GM19025 (cell line): Measurements from ENCODE around the gene GRIP1.

Experiments used
- ATAC-seq: cut with Tn5 transposase; IDR thresholded peaks from one replicate; pipeline ENCODE4 v1.9.1; 2021; ENCODE audit warnings: mild to moderate bottlenecking, low read depth, moderate library complexity; ENCODE audit not compliant: unreplicated experiment

Gene GRIP1

GRCh38 chr12:66694666-66695613 lies 16.1 kb upstream of the GRIP1 start:
- no peak for ATAC-seq

- peak; percentile 64 for ATAC-seq
Measured at GRCh38 chr12:66693901-66694513, 15.1 kb upstream of the GRIP1 start.

DNA sequence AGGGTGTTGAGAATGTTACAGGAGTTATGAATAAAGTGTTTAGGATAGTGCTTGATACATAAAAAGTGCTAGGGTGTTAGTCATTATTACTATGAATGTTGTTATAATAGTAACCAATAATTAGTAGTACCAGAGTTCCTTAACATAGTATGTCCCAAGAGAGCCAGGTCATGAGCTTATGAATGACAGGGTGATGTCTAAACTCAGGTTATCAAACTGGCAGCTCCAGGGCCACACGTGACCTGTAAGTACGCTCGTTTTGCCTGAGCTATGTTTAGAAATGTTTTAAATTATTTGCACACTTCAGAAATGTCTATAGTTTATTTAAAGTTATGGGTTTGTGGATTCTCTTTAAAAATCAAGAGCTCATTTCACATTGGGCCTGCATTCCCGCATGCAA lies 14.1 kb upstream of the GRIP1 start:
- no peak for ATAC-seq

DNA sequence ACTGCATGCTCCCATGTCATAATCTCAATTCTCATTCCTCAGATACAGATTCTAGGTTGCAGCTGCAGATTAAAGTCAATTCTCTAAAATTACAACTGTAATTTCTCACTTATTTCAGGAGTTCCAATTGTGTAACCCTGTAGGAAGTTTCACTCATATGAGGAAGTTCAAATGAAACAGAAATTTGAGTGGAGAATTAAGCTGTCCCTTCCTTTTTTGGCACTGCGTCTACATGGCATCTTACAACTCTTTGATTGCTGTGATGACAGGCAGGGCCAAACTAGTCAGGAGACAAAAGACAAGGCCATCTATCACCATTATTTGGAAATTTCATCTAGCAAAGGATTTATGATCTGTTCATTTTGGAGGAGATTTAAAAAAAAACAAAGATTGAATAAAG lies 13.3 kb upstream of the GRIP1 start:
- no peak for ATAC-seq

DNA sequence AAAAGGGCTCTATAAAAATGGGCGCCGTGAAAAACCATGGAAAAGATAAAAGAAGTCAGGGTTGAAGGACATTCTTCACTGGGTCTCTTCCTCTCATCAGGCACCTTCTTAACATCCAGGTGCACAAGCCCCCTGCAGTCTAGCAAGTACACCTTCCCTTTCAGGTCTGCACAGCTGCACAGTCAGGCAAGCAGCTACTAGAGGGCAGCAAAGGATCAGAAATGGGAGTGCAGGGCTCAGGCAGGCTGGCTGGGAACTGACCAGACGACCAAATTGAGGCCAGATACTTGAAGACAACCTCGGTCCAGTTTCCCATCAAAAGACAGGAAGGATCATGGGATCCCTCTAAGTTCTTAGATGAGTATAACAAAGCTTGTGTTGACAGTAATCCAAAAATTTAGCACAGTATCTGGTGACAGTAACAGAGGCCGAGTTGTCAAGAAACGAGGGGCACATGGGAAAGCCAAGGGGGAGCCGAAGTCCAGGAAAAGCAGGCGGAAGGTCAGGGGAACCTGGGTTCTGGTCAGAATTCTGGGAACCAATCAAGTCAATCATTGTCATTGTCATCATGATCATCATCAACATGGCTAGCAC lies 10.1 kb upstream of the GRIP1 start:
- ATAC-seq, result peak; percentile 59

GRCh38 chr12:66684222-66684621 lies 5.3 kb upstream of the GRIP1 start:
- no peak for ATAC-seq

DNA sequence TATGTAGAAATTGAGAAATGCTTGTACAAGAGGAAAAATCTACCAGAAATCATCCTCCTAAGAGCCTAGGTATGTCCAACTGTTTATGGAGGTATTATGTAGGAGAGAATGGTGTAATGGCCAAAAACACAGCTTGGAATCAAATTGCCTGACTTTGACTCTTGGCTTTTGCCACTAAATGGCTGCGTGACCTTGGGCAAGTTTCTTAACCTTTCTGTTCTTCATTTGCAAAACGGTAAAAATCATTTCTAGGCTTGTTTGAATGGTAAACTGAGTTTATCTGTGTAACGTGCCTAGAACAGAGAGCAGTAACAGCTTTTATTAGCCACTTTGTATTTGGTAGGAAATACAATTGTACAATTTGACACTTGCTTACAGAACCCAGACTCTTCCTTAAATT lies 4.9 kb upstream of the GRIP1 start:
- ATAC-seq, result no peak

DNA sequence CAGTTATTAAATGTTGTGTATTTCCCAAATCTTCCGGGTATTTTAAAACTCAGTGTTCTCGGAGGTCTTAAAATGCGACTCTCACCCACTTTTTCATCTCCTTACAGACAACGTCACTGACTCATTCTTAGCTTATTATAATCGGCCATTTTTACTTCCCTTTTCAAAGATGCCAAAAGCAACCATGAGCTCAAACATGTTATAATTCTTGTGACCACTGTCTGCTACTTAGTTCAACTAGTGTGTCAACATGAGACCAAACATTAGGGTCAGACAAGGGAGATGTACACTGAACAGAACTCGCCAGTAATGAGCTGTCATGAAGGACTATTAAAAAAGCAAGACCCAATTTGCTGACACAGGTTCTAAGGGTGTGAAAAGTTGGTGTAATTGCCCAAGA lies 4.2 kb upstream of the GRIP1 start:
- ATAC-seq, result no peak

- ATAC-seq, result no peak
Measured at GRCh38 chr12:66679461-66680084, 697 bp upstream of the GRIP1 start.

GRCh38 chr12:66676241-66676640 lies 2.6 kb downstream of the GRIP1 start:
- ATAC-seq, result no peak

GRCh38 chr12:66674495-66675122 lies 4.3 kb downstream of the GRIP1 start:
- ATAC-seq, result no peak

DNA sequence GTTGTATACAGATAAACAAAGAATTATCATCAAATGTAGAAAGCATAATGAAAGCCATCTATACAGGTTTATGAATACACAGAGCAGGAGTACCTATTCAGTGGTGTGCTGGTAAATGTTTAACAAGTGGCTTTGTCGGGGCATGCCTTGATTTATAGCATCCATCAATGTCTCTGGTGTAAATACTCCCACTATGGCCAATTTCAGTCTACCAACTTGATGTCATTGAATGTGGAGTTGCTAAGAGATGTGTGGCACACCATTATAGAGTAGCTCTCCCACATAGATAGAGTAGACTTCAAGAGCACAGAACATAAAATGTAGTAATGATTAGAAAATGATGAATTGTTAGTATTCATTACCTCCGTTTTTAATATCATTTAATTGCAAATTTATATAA lies 9.3 kb downstream of the GRIP1 start:
- ATAC-seq, result no peak

DNA sequence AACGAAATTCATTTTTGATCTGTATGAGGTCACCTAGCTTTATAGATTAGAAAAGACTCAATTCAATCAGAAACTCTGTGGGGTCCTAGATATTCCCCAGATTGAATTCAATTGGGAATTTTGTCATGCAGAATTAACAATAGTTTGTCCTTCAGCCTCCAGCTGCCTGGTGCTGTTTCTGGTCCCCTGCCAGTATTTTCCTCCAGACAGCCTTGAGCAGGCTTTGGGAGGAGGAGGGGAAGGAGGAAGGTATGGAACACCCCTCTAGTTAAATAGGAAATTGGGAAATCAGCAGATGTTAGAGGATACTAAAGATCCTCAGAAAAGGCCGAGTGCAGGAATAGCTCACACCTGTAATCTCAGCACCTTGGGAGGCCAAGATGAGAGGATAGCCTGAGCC lies 10.6 kb downstream of the GRIP1 start:
- no peak for ATAC-seq

DNA sequence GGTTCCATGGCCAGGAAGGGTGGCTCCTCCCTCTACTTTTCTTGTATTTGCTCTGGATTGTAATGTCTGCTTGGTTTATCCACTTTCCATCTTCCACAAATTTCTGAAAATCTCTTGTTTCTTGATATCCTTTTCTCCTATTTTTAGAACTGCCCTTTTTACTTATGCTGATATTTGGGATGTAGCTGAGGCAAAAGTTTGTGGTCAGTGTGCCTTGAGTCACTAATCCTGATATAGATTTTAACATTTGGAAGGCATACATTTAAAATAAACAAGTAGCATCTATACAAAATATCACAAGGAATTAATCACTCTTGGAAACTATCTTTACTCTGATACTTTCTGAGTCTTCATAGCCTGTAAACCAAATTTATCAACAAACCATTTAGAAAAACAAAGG lies 11.0 kb downstream of the GRIP1 start:
- no peak for ATAC-seq

- no peak for ATAC-seq
Measured at GRCh38 chr12:66666481-66666880, 12.4 kb downstream of the GRIP1 start.

GRCh38 chr12:66665435-66665985 lies 13.4 kb downstream of the GRIP1 start:
- no peak for ATAC-seq

DNA sequence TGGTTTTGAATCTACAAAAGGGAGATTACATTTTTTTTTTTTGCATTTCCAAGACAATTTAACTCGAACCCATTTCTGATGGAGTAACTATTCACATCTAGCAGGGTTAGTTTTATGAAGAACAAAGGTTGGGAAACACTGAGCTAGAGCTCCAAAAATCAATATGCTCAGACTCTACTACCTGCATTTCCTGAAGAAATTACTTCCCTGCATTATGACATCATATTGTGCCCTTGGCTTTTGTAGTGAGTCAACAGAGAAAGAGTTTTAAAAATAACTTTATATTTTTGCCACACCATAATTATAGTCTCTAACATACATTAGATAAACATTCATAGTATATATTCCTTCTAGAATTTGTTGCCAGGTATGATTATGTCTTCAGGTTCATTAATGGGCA lies 14.8 kb downstream of the GRIP1 start:
- ATAC-seq, result no peak

DNA sequence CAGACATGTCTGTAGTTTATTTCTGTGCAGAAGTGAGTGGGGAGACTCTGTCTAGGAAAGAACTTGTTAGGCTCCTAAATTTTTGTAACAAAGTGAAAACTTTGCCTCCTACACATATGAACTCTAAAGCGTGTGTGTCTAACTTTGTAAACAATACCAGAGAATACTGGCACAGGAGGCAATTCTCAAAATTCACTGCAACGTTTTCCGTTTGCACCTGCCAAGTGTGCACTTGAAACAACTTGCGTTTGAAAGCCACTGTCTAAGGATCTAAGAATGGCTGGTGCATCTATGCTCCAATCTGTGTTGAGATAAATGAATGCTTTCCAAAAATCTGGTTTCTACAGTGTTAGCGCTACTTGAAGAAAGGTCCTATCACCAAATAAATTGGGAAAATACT lies 15.3 kb downstream of the GRIP1 start:
- no peak for ATAC-seq

DNA sequence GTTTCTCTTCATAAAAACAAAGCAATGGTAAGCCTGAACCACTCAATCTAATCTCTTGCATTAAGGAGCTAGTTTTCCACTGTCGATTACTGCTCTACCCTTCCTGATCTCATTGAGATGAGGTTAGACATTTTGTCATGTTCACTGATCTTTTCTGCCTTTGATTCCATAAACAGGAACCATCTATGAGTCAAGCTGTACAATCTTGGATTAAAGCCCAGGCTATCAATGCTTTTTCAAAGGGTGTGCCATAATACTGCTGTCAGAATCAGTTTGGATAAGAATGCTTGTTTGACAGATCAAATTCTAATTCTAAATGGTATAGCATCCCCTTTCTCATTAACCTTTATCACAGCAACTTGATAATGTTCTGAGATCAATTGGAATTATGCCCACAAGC lies 16.1 kb downstream of the GRIP1 start:
- ATAC-seq, result no peak

DNA sequence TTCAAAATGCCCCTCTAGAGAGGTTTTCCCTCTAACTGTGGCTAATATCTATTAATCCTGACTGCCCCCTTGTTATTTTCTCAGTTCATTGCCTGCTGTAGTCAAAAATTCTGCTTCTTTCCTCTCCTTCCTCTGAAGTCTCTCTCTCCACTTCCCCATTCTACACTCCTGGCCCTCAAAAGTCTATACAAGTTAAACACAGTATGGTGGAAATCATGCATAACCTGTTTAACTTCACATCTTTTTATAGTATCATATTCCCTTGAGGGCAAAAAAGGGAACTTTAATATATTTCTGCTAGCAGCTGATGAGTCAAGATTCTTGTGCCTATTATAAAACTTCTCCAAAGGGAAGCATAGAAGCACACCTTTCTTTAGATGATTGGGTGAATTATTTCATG lies 16.7 kb downstream of the GRIP1 start:
- no peak for ATAC-seq
